Cardiac muscle cell (in vitro differentiated cells and primary cell): ENCODE data around the gene RASA3. TPM values are rescaled to one million over a fixed set of nuclear protein-coding genes. Genes with fewer than 3 reads are reported as not detected.
"Not testable (repeated sequence)": the region's sequence is repeated elsewhere in the genome, so short reads cannot be mapped to it uniquely, and the experiment has no call there.

Source experiments
- DNase-seq, 2 donors: peaks; one replicate each; pipeline versions ENCODE4 v3.0.0 to v3.0.0-alpha.2; 2010 to 2017; ENCODE audit warnings: low read depth in 1 of 2, low spot score in 1 of 2
- H3K27ac ChIP-seq: fragments of 200-600 bp; sonication (generic); 2 replicates; pipeline ENCODE4 v1.5.1; 2016
- H3K27me3 ChIP-seq: fragments of 200-600 bp; sonication (generic); 2 replicates; pipeline ENCODE4 v1.6.0; 2016; ENCODE audit warnings: control low read depth
- H3K36me3 ChIP-seq: fragments of 200-600 bp; sonication (generic); 2 replicates; pipeline ENCODE4 v1.5.1; 2016; ENCODE audit warnings: control low read depth
- H3K4me1 ChIP-seq: fragments of 200-600 bp; sonication (generic); 2 replicates; pipeline ENCODE4 v1.8.1; 2017; ENCODE audit warnings: low read depth, mild to moderate bottlenecking, mixed run types
- H3K4me3 ChIP-seq: fragments of 200-600 bp; sonication (generic); 2 replicates; pipeline ENCODE4 v1.5.1; 2016; ENCODE audit warnings: mild to moderate bottlenecking
- H3K9me3 ChIP-seq: fragments of 200-600 bp; sonication (generic); 2 replicates; pipeline ENCODE4 v1.5.1; 2017; ENCODE audit warnings: low read depth, mild to moderate bottlenecking, control low read depth
- polyA plus RNA-seq: library from polyadenylated mRNA; unstranded; fragments of >200 nt; fragmentation: Nextera tagmentation; extraction: Ambion mirVana; gene quantifications from 2 replicates; pipeline ENCODE4 v1.2.1, GENCODE V29; 2016
- total RNA-seq: library from RNA; depleted of rRNA; stranded (reverse); fragments of >200 nt; gene quantifications from 2 replicates; pipeline ENCODE4 v1.2.3, GENCODE V29; 2016
- TF ChIP-seq, protein P1 (sequence below): IDR thresholded peaks from 2 replicates; pipeline ENCODE4 v1.5.1; 2012; ENCODE audit warnings: low read depth, mild to moderate bottlenecking, low read length

The RASA3 gene
- total and polyA plus RNA-seq, 2 experiments from 2014 or later: 14.0 to 26.0 TPM

DNA sequence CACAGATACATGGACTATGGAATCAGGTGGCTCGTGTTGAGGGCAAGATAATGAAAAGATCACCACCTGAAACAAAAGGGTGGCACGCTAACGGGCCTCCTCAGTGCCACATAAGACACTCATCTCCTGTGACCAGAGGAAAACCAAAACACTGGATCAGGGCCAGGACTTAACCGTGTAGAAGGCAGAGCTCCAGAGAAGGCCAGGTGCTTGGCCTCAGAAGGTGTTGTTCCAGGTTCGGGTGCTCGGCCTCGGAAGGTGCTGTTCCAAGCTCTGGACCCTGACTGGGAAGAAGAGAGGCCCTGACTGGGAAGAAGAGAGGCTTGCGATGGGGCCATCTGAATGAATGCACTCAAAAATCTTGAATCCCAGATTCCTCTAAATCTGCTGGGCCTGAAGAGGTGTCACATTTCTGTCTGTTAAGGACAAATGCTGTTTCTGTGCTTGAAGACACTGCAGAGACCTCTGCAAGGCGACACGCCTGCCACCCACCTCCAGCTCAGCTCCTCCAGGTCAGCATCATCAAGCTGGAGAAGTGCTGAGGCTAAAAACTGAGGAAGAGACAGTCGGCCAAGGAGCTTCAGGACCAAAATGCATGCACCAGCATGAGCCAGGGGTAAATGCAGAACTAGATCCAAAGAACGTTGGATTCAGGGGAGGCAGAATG is 2.7 kb upstream of the RASA3 start:
- Histone ChIP-seq H3K27ac (peak overlapping the region; percentile 38), H3K9me3 (no peaks in the 10 kb centered on the region), H3K4me1 (peaks cover 11% of the 10 kb centered on the region), H3K36me3 (no peaks in the 10 kb centered on the region), H3K27me3 (no peaks in the 10 kb centered on the region), H3K4me3 (no peak overlapping the region)
- TF ChIP-seq, protein P1, sequence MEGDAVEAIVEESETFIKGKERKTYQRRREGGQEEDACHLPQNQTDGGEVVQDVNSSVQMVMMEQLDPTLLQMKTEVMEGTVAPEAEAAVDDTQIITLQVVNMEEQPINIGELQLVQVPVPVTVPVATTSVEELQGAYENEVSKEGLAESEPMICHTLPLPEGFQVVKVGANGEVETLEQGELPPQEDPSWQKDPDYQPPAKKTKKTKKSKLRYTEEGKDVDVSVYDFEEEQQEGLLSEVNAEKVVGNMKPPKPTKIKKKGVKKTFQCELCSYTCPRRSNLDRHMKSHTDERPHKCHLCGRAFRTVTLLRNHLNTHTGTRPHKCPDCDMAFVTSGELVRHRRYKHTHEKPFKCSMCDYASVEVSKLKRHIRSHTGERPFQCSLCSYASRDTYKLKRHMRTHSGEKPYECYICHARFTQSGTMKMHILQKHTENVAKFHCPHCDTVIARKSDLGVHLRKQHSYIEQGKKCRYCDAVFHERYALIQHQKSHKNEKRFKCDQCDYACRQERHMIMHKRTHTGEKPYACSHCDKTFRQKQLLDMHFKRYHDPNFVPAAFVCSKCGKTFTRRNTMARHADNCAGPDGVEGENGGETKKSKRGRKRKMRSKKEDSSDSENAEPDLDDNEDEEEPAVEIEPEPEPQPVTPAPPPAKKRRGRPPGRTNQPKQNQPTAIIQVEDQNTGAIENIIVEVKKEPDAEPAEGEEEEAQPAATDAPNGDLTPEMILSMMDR: no peak
- DNase-seq: no peak

DNA sequence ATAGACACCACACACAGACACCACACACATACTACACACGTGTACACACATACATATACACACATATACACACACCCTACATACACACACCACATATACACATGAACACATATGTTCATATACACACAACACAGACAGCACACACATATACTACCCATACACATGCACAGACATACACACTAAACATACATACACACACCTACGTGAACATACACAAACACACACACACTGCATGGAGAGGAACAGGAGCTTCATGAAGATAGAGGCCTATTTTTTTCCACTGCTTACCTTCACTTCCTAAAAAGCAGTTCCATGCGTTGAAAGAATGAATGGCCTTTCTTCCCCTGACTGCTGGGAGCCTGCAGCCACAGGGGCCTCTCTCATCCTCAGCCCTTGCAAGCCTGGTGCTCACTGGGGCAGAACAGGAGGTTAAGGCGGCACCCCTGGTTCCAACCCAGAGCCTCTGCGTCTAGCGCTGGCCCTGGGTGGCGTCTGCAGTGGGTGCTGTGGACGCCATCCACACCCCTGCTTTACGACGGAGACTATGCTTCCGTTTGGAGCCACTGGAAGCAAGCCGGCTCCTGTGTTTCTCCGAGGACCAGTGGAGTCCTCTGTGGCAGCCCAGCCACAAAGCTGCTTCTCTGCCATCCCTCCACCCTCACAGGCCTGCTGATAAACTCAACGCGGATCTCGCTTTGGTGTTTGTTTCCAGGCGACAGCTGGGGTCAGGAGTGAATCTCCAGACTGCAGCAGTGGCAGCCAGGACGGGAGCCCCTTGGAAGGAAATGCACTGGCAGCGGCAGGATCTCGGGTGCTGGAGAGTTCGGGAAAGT is 1.9 kb upstream of the RASA3 start:
- Histone ChIP-seq H3K27me3 (no peaks in the 10 kb centered on the region), H3K4me1 (peaks cover 16% of the 10 kb centered on the region), H3K27ac (peak overlapping the region; percentile 38), H3K4me3 (no peak overlapping the region), H3K9me3 (no peaks in the 10 kb centered on the region), H3K36me3 (no peaks in the 10 kb centered on the region)
- TF ChIP-seq, protein P1: no peak
- DNase-seq: peak in 1 of 2 donors; percentile 49

DNA sequence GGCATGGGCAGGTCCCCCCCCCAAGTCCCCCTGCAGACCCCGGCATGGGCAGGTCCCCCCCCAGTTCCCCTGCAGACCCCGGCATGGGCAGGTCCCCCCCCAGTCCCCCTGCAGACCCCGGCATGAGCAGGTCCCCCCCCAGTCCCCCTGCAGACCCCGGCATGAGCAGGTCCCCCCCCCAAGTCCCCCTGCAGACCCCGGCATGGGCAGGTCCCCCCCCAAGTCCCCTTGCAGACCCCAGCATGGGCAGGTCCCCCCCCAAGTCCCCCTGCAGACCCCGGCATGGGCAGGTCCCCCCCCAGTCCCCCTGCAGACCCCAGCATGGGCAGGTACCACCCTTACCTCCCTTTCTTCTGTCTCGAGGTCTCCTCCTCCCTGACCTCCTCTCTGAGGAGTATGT is 1.1 kb upstream of the RASA3 start:
- not testable (repeated sequence) for H3K36me3 ChIP-seq, H3K4me3 ChIP-seq, H3K27me3 ChIP-seq, DNase-seq, H3K9me3 ChIP-seq, H3K27ac ChIP-seq
- H3K4me1 ChIP-seq: peaks cover 24% of the 10 kb centered on the region

DNA sequence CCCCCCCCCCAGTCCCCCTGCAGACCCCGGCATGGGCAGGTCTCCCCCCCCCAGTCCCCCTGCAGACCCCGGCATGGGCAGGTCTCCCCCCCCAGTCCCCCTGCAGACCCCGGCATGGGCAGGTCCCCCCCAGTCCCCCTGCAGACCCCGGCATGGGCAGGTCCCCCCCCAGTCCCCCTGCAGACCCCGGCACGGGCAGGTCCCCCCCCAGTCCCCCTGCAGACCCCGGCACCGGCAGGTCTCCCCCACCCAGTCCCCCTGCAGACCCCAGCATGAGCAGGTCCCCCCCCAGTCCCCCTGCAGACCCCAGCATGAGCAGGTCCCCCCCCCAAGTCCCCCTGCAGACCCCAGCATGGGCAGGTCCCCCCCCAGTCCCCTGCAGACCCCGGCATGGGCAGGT is 703 bp upstream of the RASA3 start:
- not testable (repeated sequence) for H3K9me3 ChIP-seq, H3K4me3 ChIP-seq, H3K27ac ChIP-seq, H3K27me3 ChIP-seq, H3K36me3 ChIP-seq, DNase-seq
- peaks cover 28% of the 10 kb centered on the region for H3K4me1 ChIP-seq

DNA sequence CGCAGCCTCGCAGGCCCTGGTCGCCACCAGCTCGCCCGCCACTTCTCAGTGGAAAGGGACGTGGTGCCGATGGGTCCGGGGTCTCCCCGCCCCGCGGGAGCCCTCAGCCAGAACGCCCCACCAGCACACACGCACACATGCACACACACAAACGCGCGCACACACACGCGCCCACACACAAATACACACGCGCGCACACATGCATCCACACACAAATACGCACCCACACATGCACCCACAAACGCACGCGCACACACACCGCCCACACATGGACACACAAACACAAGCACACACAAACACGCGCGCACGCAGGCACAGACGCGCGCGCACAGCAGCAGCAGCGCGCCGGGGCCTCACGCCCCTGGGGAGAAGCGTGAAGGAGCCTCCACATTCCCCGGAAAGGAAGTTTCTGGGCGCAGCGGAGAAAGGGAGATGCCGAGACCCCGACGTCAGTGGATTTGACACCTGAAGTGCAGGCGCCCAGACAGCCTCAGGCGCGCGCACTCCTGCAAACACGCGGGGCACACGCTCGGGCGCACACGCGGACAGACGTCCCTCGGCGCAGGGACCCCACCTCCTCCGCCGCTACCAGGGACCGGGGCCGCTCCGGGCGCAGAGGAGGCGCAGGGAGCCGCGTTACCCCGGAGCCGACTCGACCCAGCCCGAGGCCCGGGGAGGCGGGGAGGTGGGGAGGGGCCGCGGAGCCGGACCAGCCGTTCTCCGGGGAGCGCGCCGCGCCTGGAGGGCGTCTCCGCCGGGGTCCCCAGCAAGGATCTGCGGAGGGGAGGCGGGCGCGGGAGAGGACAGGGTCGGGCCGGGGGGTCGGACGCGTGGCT is 622 bp downstream of the RASA3 start:
- no peaks in the 10 kb centered on the region for H3K36me3 ChIP-seq
- no peaks in the 10 kb centered on the region for H3K27me3 ChIP-seq
- TF ChIP-seq, protein P1: no peak
- peaks cover 37% of the 10 kb centered on the region for H3K4me1 ChIP-seq
- H3K9me3 ChIP-seq: no peaks in the 10 kb centered on the region
- H3K4me3 ChIP-seq: peak overlapping the region; percentile 89
- peak; percentile 49 to 58 for DNase-seq
- peak overlapping the region; percentile 63 for H3K27ac ChIP-seq

DNA sequence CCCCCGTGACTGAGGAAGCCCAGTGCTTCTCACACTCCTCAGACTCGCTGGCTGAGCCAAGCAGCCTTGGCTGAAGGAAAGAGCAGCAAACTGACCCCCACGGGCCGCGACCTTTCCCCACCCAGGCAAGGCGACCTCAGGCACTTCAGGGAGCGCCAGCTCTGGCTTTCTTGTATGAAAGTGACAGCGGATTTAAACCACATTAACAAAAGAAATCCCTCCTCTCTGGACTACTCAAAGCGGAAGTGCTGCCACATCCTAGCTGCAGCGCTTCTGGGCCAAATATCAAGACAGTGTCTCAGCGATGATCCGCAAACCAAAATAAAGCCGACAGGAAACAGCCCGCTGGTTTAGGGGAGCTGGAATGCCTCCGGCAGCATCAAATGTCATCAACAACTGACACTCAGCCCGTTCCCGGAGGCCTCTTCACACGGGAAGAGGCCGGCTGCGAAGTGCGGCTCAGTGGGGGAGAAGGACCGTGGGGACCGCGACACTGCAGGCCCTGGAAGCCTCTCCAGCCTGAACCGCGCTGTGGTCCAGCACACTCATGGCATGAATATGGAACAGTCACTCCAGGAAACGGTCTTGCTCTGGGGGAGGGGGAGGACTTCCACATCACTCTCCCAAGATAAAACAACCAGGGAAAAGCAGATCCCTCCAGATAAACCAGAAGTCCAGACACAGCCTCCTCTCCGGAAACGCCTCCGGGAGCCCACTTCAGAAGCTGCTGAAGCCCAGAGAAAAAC is 1.4 kb downstream of the RASA3 start:
- H3K4me1 ChIP-seq: peaks cover 37% of the 10 kb centered on the region
- peak overlapping the region; percentile 89 for H3K4me3 ChIP-seq
- no peaks in the 10 kb centered on the region for H3K27me3 ChIP-seq
- peak; percentile 57 to 78 for DNase-seq
- TF ChIP-seq, protein P1: no peak
- peak overlapping the region; percentile 63 for H3K27ac ChIP-seq
- H3K36me3 ChIP-seq: no peaks in the 10 kb centered on the region
- no peaks in the 10 kb centered on the region for H3K9me3 ChIP-seq
